ENCODE results near the gene SPRR1A. TPM values are rescaled to one million over a fixed set of nuclear protein-coding genes. Genes with fewer than 3 reads are reported as not detected.

The SPRR1A gene
- total RNA-seq, 1 donor from 2014 or later: not detected

GRCh38 chr1:152951711-152952110, 32.2 kb upstream of the SPRR1A start:
- Histone ChIP-seq H2AFZ (replicated peaks) (no peak overlapping the region), H4K20me1 (ENCODE audit: low read depth) (no peaks in the 10 kb centered on the region), H3K27ac (no peak overlapping the region), H3K9ac (no peak overlapping the region), H3K9me3 (ENCODE audit: low read depth) (peaks cover 4% of the 10 kb centered on the region), H3K4me1 (no peaks in the 10 kb centered on the region), H3K79me2 (ENCODE audit: low read depth) (no peaks in the 10 kb centered on the region), H3K36me3 (no peaks in the 10 kb centered on the region), H3K4me2 (no peak overlapping the region), H3K27me3 (no peaks in the 10 kb centered on the region), H3F3A (ENCODE audit: low read depth) (no peaks in the 10 kb centered on the region), H3K4me3 (no peak overlapping the region)
- Mint-ChIP-seq H3K9me3 (peaks cover 4% of the 10 kb centered on the region), H3K36me3 (no peaks in the 10 kb centered on the region), H3K4me3 (no peak overlapping the region), H3K27me3 (ENCODE audit: insufficient read depth, low read depth) (peaks cover 6% of the 10 kb centered on the region), H3K4me1 (no peaks in the 10 kb centered on the region), H3K27ac (no peak overlapping the region)
- no peak for DNase-seq (ENCODE audit: low spot score)
- TF ChIP-seq EZH2phosphoT487 (IDR thresholded peaks at IDR 0.05) (no peak), EZH2 (IDR thresholded peaks at IDR 0.05) (no peak), CTCF (IDR thresholded peaks at IDR 0.05) (no peak)

- peaks cover 6% of the 10 kb centered on the region for H3K27me3 Mint-ChIP-seq (ENCODE audit: insufficient read depth, low read depth)
- Histone ChIP-seq H3K36me3 (no peaks in the 10 kb centered on the region), H3K4me2 (no peak overlapping the region), H3K4me1 (no peaks in the 10 kb centered on the region), H3K9me3 (ENCODE audit: low read depth) (peaks cover 4% of the 10 kb centered on the region), H3K9ac (no peak overlapping the region), H3F3A (ENCODE audit: low read depth) (no peaks in the 10 kb centered on the region), H3K4me3 (no peak overlapping the region), H2AFZ (replicated peaks) (no peak overlapping the region), H3K27me3 (no peaks in the 10 kb centered on the region), H4K20me1 (ENCODE audit: low read depth) (no peaks in the 10 kb centered on the region), H3K27ac (no peak overlapping the region), H3K79me2 (ENCODE audit: low read depth) (no peaks in the 10 kb centered on the region)
- no peaks in the 10 kb centered on the region for H3K4me1 Mint-ChIP-seq
- no peak overlapping the region for H3K4me3 Mint-ChIP-seq
- peaks cover 3% of the 10 kb centered on the region for H3K9me3 Mint-ChIP-seq
- no peak for DNase-seq (ENCODE audit: low spot score)
- TF ChIP-seq CTCF (IDR thresholded peaks at IDR 0.05) (no peak), EZH2 (IDR thresholded peaks at IDR 0.05) (no peak)
- H3K36me3 Mint-ChIP-seq: no peaks in the 10 kb centered on the region
- no peak overlapping the region for H3K27ac Mint-ChIP-seq
Measured at GRCh38 chr1:152953761-152954160, 30.1 kb upstream of the SPRR1A start.

- H4K20me1 ChIP-seq (ENCODE audit: low read depth): no peaks in the 10 kb centered on the region
- no peaks in the 10 kb centered on the region for H3K27me3 ChIP-seq
- no peaks in the 10 kb centered on the region for H3K36me3 ChIP-seq
- peaks cover 4% of the 10 kb centered on the region for H3K9me3 ChIP-seq (ENCODE audit: low read depth)
- DNase-seq (ENCODE audit: low spot score): no peak
- H3K79me2 ChIP-seq (ENCODE audit: low read depth): no peaks in the 10 kb centered on the region
- H3K9ac ChIP-seq: no peak overlapping the region
- peaks cover 6% of the 10 kb centered on the region for H3K27me3 Mint-ChIP-seq (ENCODE audit: insufficient read depth, low read depth)
- H3K4me1 Mint-ChIP-seq: no peaks in the 10 kb centered on the region
- H3F3A ChIP-seq (ENCODE audit: low read depth): no peaks in the 10 kb centered on the region
- no peak overlapping the region for H2AFZ ChIP-seq (replicated peaks)
- TF ChIP-seq EZH2 (IDR thresholded peaks at IDR 0.05): no peak
- H3K4me1 ChIP-seq: no peaks in the 10 kb centered on the region
- no peak overlapping the region for H3K4me3 ChIP-seq
- H3K4me2 ChIP-seq: no peak overlapping the region
- no peak overlapping the region for H3K27ac Mint-ChIP-seq
- no peak overlapping the region for H3K4me3 Mint-ChIP-seq
- peaks cover 3% of the 10 kb centered on the region for H3K9me3 Mint-ChIP-seq
- no peaks in the 10 kb centered on the region for H3K36me3 Mint-ChIP-seq
- H3K27ac ChIP-seq: no peak overlapping the region
Measured at GRCh38 chr1:152954436-152954835, 29.4 kb upstream of the SPRR1A start.

GRCh38 chr1:152957561-152957960, 26.3 kb upstream of the SPRR1A start:
- peaks cover 5% of the 10 kb centered on the region for H3K9me3 ChIP-seq (ENCODE audit: low read depth)
- H3K27ac ChIP-seq: no peak overlapping the region
- H3K4me3 ChIP-seq: no peak overlapping the region
- no peaks in the 10 kb centered on the region for H3K79me2 ChIP-seq (ENCODE audit: low read depth)
- Mint-ChIP-seq H3K9me3 (no peaks in the 10 kb centered on the region), H3K4me1 (no peaks in the 10 kb centered on the region), H3K27me3 (ENCODE audit: insufficient read depth, low read depth) (peaks cover under 1% of the 10 kb centered on the region), H3K27ac (no peak overlapping the region), H3K4me3 (no peak overlapping the region), H3K36me3 (no peaks in the 10 kb centered on the region)
- no peaks in the 10 kb centered on the region for H3F3A ChIP-seq (ENCODE audit: low read depth)
- no peaks in the 10 kb centered on the region for H3K36me3 ChIP-seq
- H4K20me1 ChIP-seq (ENCODE audit: low read depth): no peaks in the 10 kb centered on the region
- no peak overlapping the region for H3K4me2 ChIP-seq
- no peaks in the 10 kb centered on the region for H3K27me3 ChIP-seq
- H3K4me1 ChIP-seq: no peaks in the 10 kb centered on the region
- H2AFZ ChIP-seq (replicated peaks): no peak overlapping the region
- no peak for DNase-seq (ENCODE audit: low spot score)
- no peak for TF ChIP-seq EZH2 (IDR thresholded peaks at IDR 0.05)
- no peak for TF ChIP-seq CTCF (IDR thresholded peaks at IDR 0.05)
- no peak for TF ChIP-seq EZH2phosphoT487 (IDR thresholded peaks at IDR 0.05)
- H3K9ac ChIP-seq: no peak overlapping the region

Measured in neural progenitor cell (in vitro differentiated cells).